BLaER1 (cell line): ENCODE data around the gene PAM.
"Not testable (repeated sequence)": the region's sequence is repeated elsewhere in the genome, so short reads cannot be mapped to it uniquely, and the experiment has no call there.

Source experiments
- H3K27ac ChIP-seq: shearing (Covaris generic); formaldehyde crosslinking; 2 replicates; pipeline ENCODE4 v1.8.1; 2022
- H3K27me3 ChIP-seq: shearing (Covaris generic); formaldehyde crosslinking; 2 replicates; pipeline ENCODE4 v1.8.1; 2022
- H3K36me3 ChIP-seq: shearing (Covaris generic); formaldehyde crosslinking; 2 replicates; pipeline ENCODE4 v1.8.1; 2022
- H3K4me1 ChIP-seq: shearing (Covaris generic); formaldehyde crosslinking; 2 replicates; pipeline ENCODE4 v1.8.1; 2022
- H3K4me2 ChIP-seq: shearing (Covaris generic); formaldehyde crosslinking; 2 replicates; pipeline ENCODE4 v1.8.1; 2022
- H3K4me3 ChIP-seq: shearing (Covaris generic); formaldehyde crosslinking; 2 replicates; pipeline ENCODE4 v1.8.1; 2022
- H3K9ac ChIP-seq: shearing (Covaris generic); formaldehyde crosslinking; 2 replicates; pipeline ENCODE4 v1.8.1; 2022
- H3K9me3 ChIP-seq: shearing (Covaris generic); formaldehyde crosslinking; 2 replicates; pipeline ENCODE4 v1.8.1; 2022
- H4K20me1 ChIP-seq: shearing (Covaris generic); formaldehyde crosslinking; 2 replicates; pipeline ENCODE4 v1.8.1; 2022
- Cebpa-rat ChIP-seq: shearing (Covaris generic); IDR thresholded peaks from 2 replicates; pipeline ENCODE4 v1.8.1; 2022

The PAM gene

DNA sequence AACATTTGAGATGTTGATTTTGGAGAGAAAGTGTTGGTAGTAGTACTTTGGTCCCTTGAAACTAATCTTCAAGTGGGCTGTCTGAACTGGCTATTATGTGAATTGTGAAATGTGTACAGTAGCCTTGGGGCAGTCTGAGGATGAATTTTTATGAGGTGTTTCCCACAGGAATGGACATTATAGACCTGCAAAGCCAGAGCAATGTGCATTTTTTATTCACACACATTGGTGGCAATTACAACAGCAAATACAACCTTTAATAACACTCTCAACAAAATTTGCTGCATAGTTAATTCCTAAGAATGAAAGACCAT lies 147.0 kb downstream of the PAM start:
- Histone ChIP-seq H3K27me3 (no peaks in the 10 kb centered on the region), H3K27ac (no peak overlapping the region), H3K9ac (no peak overlapping the region), H3K36me3 (peaks cover 12% of the 10 kb centered on the region; the same call in 1 of the 2 replicates), H3K9me3 (peaks cover 11% of the 10 kb centered on the region; the same call in 1 of the 2 replicates), H3K4me2 (no peak overlapping the region), H3K4me3 (no peak overlapping the region), H4K20me1 (no peaks in the 10 kb centered on the region), H3K4me1 (peaks cover 9% of the 10 kb centered on the region; the same call in 1 of the 2 replicates)
- TF ChIP-seq Cebpa-rat = no peak

DNA sequence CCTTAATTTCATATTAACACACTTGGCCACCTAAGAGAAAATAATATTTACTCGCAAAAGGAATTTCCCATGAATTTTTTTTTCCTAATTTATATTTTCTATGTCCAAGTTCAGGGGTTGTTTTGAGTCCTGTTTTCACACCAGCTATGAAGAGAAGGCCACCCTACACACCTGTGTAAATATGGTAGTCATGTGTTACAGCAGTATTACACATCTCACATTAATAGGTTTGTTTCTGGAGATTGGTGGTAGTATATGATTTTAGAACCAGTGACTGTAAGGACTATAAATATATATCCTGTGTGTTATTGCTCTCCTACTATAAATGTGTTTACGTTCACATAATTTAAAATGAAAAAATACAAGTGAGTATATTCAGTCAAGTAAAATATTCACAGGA lies 147.5 kb downstream of the PAM start:
- Histone ChIP-seq H3K4me1 (peaks cover 9% of the 10 kb centered on the region; the same call in 1 of the 2 replicates), H3K4me3 (no peak overlapping the region), H3K9ac (no peak overlapping the region), H3K9me3 (peaks cover 11% of the 10 kb centered on the region; the same call in 1 of the 2 replicates), H3K27ac (no peak overlapping the region), H3K36me3 (peaks cover 12% of the 10 kb centered on the region; the same call in 1 of the 2 replicates), H3K4me2 (no peak overlapping the region), H3K27me3 (no peaks in the 10 kb centered on the region), H4K20me1 (no peaks in the 10 kb centered on the region)
- no peak for TF ChIP-seq Cebpa-rat

DNA sequence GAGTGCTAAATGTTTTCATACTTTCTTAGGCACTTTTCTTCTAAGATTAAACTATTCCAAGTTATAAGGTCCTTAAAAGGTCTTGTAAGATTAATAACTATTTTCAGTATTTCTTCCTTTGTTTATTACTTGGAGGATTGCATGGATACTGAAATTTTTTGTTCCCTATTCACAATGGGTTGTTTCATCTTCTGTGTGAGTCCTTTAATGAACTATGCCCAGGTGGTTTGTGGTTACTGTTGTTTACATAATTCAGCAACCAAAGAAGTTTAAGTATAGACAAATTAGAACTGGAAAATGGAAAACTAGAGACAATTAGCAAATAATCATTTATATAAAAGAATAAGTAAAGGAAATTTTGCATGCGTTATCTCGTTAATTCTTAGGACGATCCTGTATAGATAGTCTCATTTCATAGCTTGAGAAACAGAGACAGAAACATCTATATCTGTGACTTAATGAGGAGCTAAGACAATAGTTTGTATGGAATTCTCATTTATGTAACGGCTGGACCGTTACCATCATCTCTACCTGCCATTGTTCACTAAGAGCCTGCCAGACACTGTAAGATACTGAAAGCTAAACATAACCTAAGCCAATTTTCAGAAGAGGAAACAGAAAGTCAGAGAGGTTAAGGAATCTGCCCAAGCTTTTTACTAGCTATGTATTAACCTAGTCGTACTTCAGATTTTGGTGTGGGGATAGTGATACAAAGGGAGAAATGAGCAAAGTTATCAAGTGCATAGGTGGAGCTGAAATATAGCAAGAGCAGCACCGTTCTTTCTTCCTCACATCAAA lies 148.2 kb downstream of the PAM start:
- no peaks in the 10 kb centered on the region for H3K27me3 ChIP-seq
- H3K4me1 ChIP-seq = peaks cover 9% of the 10 kb centered on the region; the same call in 1 of the 2 replicates
- H3K4me3 ChIP-seq = no peak overlapping the region
- no peak for TF ChIP-seq Cebpa-rat
- H3K9ac ChIP-seq = no peak overlapping the region
- H4K20me1 ChIP-seq = no peaks in the 10 kb centered on the region
- H3K27ac ChIP-seq = no peak overlapping the region
- peaks cover 11% of the 10 kb centered on the region; the same call in 1 of the 2 replicates for H3K9me3 ChIP-seq
- no peak overlapping the region for H3K4me2 ChIP-seq
- peaks cover 12% of the 10 kb centered on the region; the same call in 1 of the 2 replicates for H3K36me3 ChIP-seq

DNA sequence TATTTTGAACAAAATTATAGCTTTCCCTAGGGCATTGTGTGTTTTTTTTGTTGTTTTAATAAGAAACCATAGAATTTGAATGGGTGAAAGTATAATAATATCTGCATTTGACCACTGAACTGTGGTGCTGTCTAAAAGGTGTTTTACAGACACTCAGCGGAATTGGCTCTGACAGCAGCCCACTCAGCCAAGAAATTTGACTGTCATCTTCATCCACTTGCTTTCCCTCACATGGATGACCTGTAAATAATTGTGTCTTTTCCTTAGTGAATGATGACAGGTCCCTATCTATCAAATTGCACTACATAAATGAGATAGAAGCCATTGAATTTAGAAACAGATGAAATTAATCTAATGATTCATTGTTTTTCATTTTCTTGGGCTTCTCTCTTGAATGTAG lies 150.0 kb downstream of the PAM start:
- H3K4me1 ChIP-seq = peaks cover 9% of the 10 kb centered on the region; the same call in 1 of the 2 replicates
- H3K36me3 ChIP-seq = peaks cover 12% of the 10 kb centered on the region; the same call in 1 of the 2 replicates
- H3K27ac ChIP-seq = no peak overlapping the region
- no peak overlapping the region for H3K4me3 ChIP-seq
- H3K27me3 ChIP-seq = no peaks in the 10 kb centered on the region
- peaks cover 11% of the 10 kb centered on the region; the same call in 1 of the 2 replicates for H3K9me3 ChIP-seq
- no peak overlapping the region for H3K9ac ChIP-seq
- H4K20me1 ChIP-seq = peaks cover 8% of the 10 kb centered on the region
- no peak overlapping the region for H3K4me2 ChIP-seq
- no peak for TF ChIP-seq Cebpa-rat

DNA sequence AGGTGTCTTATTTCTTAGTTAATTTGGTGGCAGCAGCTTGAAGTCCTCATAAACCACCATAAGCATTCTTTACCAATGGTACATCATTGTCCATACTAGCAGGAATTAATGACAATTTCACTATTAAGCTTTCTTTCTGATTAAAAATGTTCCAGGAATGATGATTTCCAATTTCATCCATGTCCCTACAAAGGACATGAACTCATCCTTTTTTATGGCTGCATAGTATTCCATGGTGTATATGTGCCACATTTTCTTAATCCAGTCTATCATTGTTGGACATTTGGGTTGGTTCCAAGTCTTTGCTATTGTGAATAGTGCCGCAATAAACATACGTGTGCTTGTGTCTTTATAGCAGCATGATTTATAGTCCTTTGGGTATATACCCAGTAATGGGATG lies 152.0 kb downstream of the PAM start:
- H3K4me3 ChIP-seq, H3K27ac ChIP-seq, H3K27me3 ChIP-seq, H3K9ac ChIP-seq, H3K4me1 ChIP-seq, H3K4me2 ChIP-seq: not testable (repeated sequence)
- Histone ChIP-seq H3K36me3 (peaks cover 12% of the 10 kb centered on the region; the same call in 1 of the 2 replicates), H3K9me3 (peaks cover 11% of the 10 kb centered on the region; the same call in 1 of the 2 replicates), H4K20me1 (peaks cover 18% of the 10 kb centered on the region)

DNA sequence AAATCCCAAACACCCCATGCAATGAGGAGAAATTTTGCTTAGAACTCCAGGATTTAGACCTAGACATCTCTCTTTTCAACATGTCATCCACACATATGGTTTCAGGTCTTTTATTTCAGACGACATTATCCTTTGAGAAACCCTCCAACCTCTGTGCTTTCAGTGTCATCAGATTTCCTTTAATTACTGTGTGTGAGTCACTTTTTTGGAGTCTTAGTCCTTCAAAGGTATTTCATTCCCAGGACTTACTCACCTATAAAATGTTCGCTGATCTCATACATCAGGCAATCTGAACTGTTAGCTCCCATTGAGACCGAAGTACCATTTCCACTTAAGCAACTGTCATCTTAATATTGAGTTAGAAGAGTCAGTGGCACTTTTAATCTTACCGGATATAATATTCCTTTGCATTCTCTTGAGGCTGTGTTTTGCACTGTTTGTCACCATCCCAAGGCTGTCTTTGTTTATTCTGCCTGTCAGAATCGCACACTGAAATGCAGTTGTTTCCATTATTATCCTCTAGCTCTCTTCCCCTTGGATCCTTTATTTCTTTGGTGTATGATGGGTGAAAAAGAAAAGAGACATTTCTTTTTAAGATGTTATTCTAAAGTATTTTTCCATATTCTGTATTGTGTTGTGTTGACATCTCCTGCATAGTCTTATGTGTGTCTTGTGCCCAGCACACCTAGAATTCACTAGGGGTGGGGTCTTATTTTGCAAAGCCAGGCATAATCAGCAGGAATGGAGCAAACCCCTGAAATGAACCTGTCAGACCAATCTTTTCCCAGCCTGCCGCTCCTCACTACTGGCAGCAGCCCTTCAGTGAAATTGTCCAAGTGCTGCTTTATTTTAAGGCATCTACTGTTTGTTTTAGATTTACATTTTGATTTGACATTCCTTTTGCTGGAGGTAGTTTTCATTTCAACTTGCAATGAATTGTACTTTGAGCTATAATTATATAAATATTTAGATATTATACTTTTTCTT lies 155.4 kb downstream of the PAM start:
- Histone ChIP-seq H3K9ac (no peak overlapping the region), H3K27me3 (no peaks in the 10 kb centered on the region), H3K4me2 (no peak overlapping the region), H3K36me3 (peaks cover 23% of the 10 kb centered on the region; the same call in 1 of the 2 replicates), H3K9me3 (peaks cover 11% of the 10 kb centered on the region; the same call in 1 of the 2 replicates), H3K27ac (no peak overlapping the region), H3K4me3 (no peak overlapping the region), H4K20me1 (peaks cover 18% of the 10 kb centered on the region), H3K4me1 (no peaks in the 10 kb centered on the region)
- no peak for TF ChIP-seq Cebpa-rat

DNA sequence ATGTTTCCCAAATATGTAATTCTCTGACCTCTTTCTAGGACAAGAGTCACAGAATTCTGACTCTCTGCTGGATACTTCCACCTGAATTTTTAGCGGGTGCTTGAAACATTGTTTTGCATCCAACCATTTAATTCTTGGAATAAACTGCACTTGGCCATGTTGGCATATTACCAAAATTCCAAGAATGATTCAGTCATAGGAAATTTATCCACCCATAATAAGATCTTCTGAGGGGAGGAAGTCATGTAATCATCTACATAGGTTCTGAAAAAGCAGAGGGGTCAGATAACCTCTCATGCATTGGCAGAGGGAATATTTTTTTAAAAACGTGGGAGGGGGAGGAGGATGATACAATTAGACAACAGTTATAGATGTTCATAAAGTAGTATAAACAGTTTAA lies 156.9 kb downstream of the PAM start:
- Histone ChIP-seq H3K4me2 (no peak overlapping the region), H3K4me1 (no peaks in the 10 kb centered on the region), H3K9me3 (peaks cover 2% of the 10 kb centered on the region; the same call in 1 of the 2 replicates), H3K27me3 (no peaks in the 10 kb centered on the region), H3K27ac (no peak overlapping the region), H3K9ac (no peak overlapping the region), H4K20me1 (peaks cover 18% of the 10 kb centered on the region), H3K36me3 (peaks cover 11% of the 10 kb centered on the region; the same call in 1 of the 2 replicates), H3K4me3 (no peak overlapping the region)
- no peak for TF ChIP-seq Cebpa-rat

DNA sequence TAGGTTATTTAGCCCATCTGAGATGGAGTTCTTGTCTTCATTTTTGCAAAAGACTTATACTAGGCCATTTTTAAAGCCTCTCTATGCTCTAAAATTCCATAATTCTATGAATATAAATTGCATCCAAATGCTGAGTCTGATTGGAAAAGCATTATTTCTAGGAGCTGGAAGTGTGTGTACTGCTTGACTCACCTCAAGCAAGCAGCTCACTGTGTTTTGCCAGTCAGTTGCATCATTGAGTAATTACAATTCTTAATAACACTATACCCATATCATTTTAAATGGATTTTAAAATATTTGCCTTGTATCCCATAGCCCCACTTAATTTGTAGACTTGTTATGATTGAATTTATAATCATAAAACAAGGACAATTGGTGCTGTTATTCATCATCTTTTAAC lies 161.0 kb downstream of the PAM start:
- Histone ChIP-seq H3K9me3 (no peaks in the 10 kb centered on the region), H3K4me1 (no peaks in the 10 kb centered on the region), H3K9ac (no peak overlapping the region), H3K4me2 (no peak overlapping the region), H3K36me3 (peaks cover 11% of the 10 kb centered on the region; the same call in 1 of the 2 replicates), H3K27me3 (no peaks in the 10 kb centered on the region), H3K4me3 (no peak overlapping the region), H4K20me1 (no peaks in the 10 kb centered on the region), H3K27ac (no peak overlapping the region)
- TF ChIP-seq Cebpa-rat = no peak

DNA sequence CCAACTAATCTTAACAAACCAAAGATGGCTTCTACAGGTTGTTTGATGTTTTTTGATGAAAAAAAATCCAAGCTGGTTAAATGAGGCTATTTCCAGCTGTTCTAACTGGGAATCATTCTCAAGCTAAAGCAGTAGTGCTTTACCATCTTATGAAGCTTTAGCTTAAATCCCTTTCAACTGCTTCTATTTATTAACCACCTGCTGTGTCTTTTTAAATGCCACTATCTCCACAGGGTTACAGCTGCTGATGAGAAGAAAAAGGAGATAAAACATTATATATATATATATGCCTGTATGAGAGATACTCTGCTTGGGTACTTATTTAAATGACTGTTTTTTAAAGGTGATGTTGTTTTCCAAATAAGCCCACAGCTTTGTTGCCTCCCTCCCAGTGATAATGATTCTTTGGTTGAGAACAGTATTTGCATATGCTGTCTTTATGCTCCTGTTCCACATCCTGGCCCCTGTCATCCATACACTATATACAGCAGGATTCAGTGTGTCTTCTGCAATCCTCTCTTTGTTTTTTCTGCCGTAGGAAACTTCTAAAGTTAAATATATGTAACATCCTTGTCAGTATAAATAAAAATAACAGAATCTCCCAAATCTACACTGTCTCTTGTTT lies 164.0 kb downstream of the PAM start:
- no peaks in the 10 kb centered on the region for H4K20me1 ChIP-seq
- no peaks in the 10 kb centered on the region for H3K9me3 ChIP-seq
- no peaks in the 10 kb centered on the region for H3K4me1 ChIP-seq
- H3K9ac ChIP-seq = no peak overlapping the region
- H3K27me3 ChIP-seq = no peaks in the 10 kb centered on the region
- peaks cover 14% of the 10 kb centered on the region; the same call in 1 of the 2 replicates for H3K36me3 ChIP-seq
- H3K4me2 ChIP-seq = no peak overlapping the region
- no peak overlapping the region for H3K4me3 ChIP-seq
- no peak overlapping the region for H3K27ac ChIP-seq
- TF ChIP-seq Cebpa-rat = no peak
